K562 treated with DMSO at 1 percent for 4 hours (cell line): ENCODE results near the gene GAS5. TPM values are rescaled to one million over a fixed set of nuclear protein-coding genes. Genes with fewer than 3 reads are reported as not detected.

Experiments
- total RNA-seq: library from RNA; unstranded; fragments of 300-600 nt; gene quantifications from 2 replicates; pipeline ENCODE4 v1.2.3, GENCODE V29; 2022; ENCODE audit not compliant: insufficient read depth

The GAS5 gene
- total RNA-seq: 2,304 and 2,436 TPM in 2 replicates

GRCh38 chr1:173867753-173868265 is at the start of gene GAS5:
Gene GAS5 (minus strand): TSS chr1:173867989.

GRCh38 chr1:173917149-173917548 is 49.4 kb upstream of the GAS5 start, which contains the start of gene SERPINC1:
Gene SERPINC1 (minus strand): TSS chr1:173917327. CDS start chr1:173917259, 68 bp downstream.

GRCh38 chr1:173868266-173869020 is 654 bp upstream of the GAS5 start, which contains the start of gene ZBTB37:
Gene ZBTB37 (plus strand): TSS chr1:173868380. CDS start chr1:173870226, 1,846 bp downstream.

GRCh38 chr1:173824315-173825081 is 43.3 kb downstream of the GAS5 start, which contains the start of the genes CENPL and DARS2:
Gene CENPL (minus strand): TSS chr1:173824883. CDS start chr1:173811299, 13,584 bp downstream.
Gene DARS2 (plus strand): TSS chr1:173824673. CDS start chr1:173825230, 557 bp downstream.

Other genes with a start within 250 kb of the GAS5 start
- not detected in 2 replicates for gene TEX50, start 232.7 kb downstream of the GAS5 start, total RNA-seq
- gene ANKRD45, start 198.1 kb downstream of the GAS5 start, total RNA-seq: not detected in 2 replicates
- gene KLHL20, start 153.0 kb downstream of the GAS5 start, total RNA-seq: 18.1 and 28.4 TPM in 2 replicates
- 19.3 and 24.4 TPM in 2 replicates for gene DARS2, start 43.3 kb downstream of the GAS5 start, total RNA-seq
- 17.0 and 20.6 TPM in 2 replicates for gene CENPL, start 43.1 kb downstream of the GAS5 start, total RNA-seq
- 1.9 and 2.5 TPM in 2 replicates for gene ZBTB37, start 391 bp upstream of the GAS5 start, total RNA-seq
- gene SERPINC1, start 49.3 kb upstream of the GAS5 start, total RNA-seq: 4.9 and 10.3 TPM in 2 replicates
- 2.5 and 5.7 TPM in 2 replicates for gene RC3H1, start 154.4 kb upstream of the GAS5 start, total RNA-seq